HG03025 (cell line): Measurements from ENCODE around the gene FAM120B.
A peak's percentile ranks its signal among the peaks of the same experiment; 100 is the strongest.
"Not testable (repeated sequence)": the region's sequence is repeated elsewhere in the genome, so short reads cannot be mapped to it uniquely, and the experiment has no call there.

Experiments
- ATAC-seq: cut with Tn5 transposase; IDR thresholded peaks from one replicate; pipeline ENCODE4 v1.9.1; 2021; ENCODE audit warnings: mild to moderate bottlenecking, moderate library complexity; ENCODE audit not compliant: unreplicated experiment, low FRiP score

Gene FAM120B

GRCh38 chr6:170296746-170297575 is 9.6 kb upstream of the FAM120B start:
- ATAC-seq = no peak

- ATAC-seq = no peak
Observed at GRCh38 chr6:170297576-170298330, 8.8 kb upstream of the FAM120B start.

- ATAC-seq = no peak
Observed at GRCh38 chr6:170298688-170299087, 7.9 kb upstream of the FAM120B start.

- no peak for ATAC-seq
Observed at GRCh38 chr6:170301184-170301583, 5.4 kb upstream of the FAM120B start.

- ATAC-seq = peak; percentile 14
Observed at GRCh38 chr6:170305805-170306323, 694 bp upstream of the FAM120B start.

- ATAC-seq = no peak
Observed at GRCh38 chr6:170307080-170307545, 555 bp downstream of the FAM120B start.

- no peak for ATAC-seq
Observed at GRCh38 chr6:170308761-170309160, 2.2 kb downstream of the FAM120B start.

GRCh38 chr6:170311696-170312095 is 5.1 kb downstream of the FAM120B start:
- ATAC-seq = no peak

- ATAC-seq = no peak
Observed at GRCh38 chr6:170312876-170313275, 6.3 kb downstream of the FAM120B start.

- ATAC-seq = no peak
Observed at GRCh38 chr6:170313716-170314295, 7.2 kb downstream of the FAM120B start.

GRCh38 chr6:170314983-170315382 is 8.4 kb downstream of the FAM120B start:
- no peak for ATAC-seq

GRCh38 chr6:170316071-170316470 is 9.5 kb downstream of the FAM120B start:
- ATAC-seq = no peak

GRCh38 chr6:170317076-170317475 is 10.5 kb downstream of the FAM120B start:
- ATAC-seq = no peak

- ATAC-seq = no peak
Observed at GRCh38 chr6:170317718-170318117, 11.2 kb downstream of the FAM120B start.

GRCh38 chr6:170329321-170329720 is 22.8 kb downstream of the FAM120B start:
- ATAC-seq = no peak

GRCh38 chr6:170335199-170335598 is 28.6 kb downstream of the FAM120B start:
- ATAC-seq = not testable (repeated sequence)

GRCh38 chr6:170344631-170345576 is 38.3 kb downstream of the FAM120B start:
- ATAC-seq = no peak

- no peak for ATAC-seq
Observed at GRCh38 chr6:170345662-170346061, 39.1 kb downstream of the FAM120B start.

GRCh38 chr6:170346649-170347048 is 40.1 kb downstream of the FAM120B start:
- no peak for ATAC-seq

- no peak for ATAC-seq
Observed at GRCh38 chr6:170347091-170347490, 40.5 kb downstream of the FAM120B start.
